Measurements from ENCODE around the gene U2SURP. TPM values are rescaled to one million over a fixed set of nuclear protein-coding genes. Genes with fewer than 3 reads are reported as not detected.

The U2SURP gene
- total and polyA plus RNA-seq, 2 donors (not counting 3 experiments of a cell fraction or from before 2014, with no cell fraction given) = 12.6 to 92.4 TPM

DNA sequence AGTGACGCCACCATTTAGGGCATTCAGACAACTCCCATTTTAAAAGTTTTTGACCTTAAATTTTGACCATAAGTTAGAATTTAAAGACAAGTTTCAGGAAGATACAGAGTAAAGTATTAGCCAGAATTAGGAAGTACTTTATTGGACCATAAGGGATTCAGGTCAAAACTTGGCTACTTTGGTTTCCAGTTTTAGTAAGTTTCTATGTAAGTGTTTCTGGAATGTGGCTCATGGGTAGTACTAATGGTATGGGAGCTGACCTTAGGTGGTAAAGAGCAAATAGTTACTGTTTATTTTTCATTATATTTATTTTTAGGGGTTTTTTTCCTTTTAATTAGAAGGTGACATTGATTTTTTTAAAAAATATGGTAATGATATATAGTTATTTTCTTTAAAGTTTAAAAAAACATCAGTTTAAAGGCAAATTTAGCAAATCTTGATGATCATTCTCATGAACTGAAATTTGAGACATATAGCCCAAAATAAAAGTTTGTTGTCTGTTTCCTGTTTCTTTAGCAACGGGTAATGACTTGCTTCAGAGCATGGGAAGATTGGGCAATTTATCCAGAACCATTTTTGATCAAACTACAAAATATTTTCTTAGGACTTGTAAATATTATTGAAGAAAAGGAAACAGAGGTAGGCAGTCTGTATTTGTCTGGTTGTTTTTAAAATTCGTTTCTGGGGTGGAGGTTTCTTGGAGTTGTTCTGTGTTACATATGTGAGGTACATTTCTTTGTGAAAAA, 34.3 kb downstream of the U2SURP start:
- H3K27me3 ChIP-seq (ENCODE audit: control insufficient read depth in 2 of 2, insufficient read depth in 2 of 2, low read length in 2 of 2) = no peaks in the 10 kb centered on the region

More for the DNA sequence above, 34.3 kb downstream of the U2SURP start:
- no TSS peak for BruUV-seq (replicated peaks)
- H3K4me3 ChIP-seq (replicated peaks in 1 of 3; ENCODE audit: insufficient read depth in 1 of 3, low read depth in 1 of 3, low read length in 3 of 3) = no peak overlapping the region
- H3K27ac ChIP-seq (ENCODE audit: insufficient read depth, low read depth, low read length) = no peak overlapping the region
- ChIA-PET POLR2A (no interaction called here), CTCF (no interaction called here)
- H3K9me1 ChIP-seq (replicated peaks; ENCODE audit: control insufficient read depth, extremely low read depth, insufficient read depth, low read length) = no peaks in the 10 kb centered on the region
- dilution Hi-C loops (cut with MboI; ENCODE audit: extremely low pct_ligation_motif_present, low sequenced_read_pairs) = no loop called here
- no peak for DNase-seq (ENCODE audit: low read depth, low spot score)
- no peaks in the 10 kb centered on the region for H3K4me1 ChIP-seq (ENCODE audit: control insufficient read depth, extremely low read depth, insufficient read depth, low read length)
- TF ChIP-seq FOS (IDR thresholded peaks at IDR 0.05; ENCODE audit: borderline replicate concordance, insufficient read depth, low read length) (no peak), POLR2AphosphoS5 (IDR thresholded peaks at IDR 0.05; ENCODE audit: insufficient read depth, low read depth, low read length) (no peak), EZH2 (IDR thresholded peaks at IDR 0.05; ENCODE audit: borderline replicate concordance, low read depth, low read length, severe bottlenecking) (no peak), MYC (IDR thresholded peaks at IDR 0.05; ENCODE audit: low read depth, low read length) (no peak)
- TF ChIP-seq, protein P1, sequence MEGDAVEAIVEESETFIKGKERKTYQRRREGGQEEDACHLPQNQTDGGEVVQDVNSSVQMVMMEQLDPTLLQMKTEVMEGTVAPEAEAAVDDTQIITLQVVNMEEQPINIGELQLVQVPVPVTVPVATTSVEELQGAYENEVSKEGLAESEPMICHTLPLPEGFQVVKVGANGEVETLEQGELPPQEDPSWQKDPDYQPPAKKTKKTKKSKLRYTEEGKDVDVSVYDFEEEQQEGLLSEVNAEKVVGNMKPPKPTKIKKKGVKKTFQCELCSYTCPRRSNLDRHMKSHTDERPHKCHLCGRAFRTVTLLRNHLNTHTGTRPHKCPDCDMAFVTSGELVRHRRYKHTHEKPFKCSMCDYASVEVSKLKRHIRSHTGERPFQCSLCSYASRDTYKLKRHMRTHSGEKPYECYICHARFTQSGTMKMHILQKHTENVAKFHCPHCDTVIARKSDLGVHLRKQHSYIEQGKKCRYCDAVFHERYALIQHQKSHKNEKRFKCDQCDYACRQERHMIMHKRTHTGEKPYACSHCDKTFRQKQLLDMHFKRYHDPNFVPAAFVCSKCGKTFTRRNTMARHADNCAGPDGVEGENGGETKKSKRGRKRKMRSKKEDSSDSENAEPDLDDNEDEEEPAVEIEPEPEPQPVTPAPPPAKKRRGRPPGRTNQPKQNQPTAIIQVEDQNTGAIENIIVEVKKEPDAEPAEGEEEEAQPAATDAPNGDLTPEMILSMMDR (IDR thresholded peaks at IDR 0.05; ENCODE audit: extremely low read depth in 1 of 2, insufficient read depth in 1 of 2, low read depth in 1 of 2, low read length in 2 of 2) = no peak
- TF ChIP-seq, protein P2, sequence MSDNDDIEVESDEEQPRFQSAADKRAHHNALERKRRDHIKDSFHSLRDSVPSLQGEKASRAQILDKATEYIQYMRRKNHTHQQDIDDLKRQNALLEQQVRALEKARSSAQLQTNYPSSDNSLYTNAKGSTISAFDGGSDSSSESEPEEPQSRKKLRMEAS (IDR thresholded peaks at IDR 0.05; ENCODE audit: insufficient read depth, insufficient read length) = no peak
- no peaks in the 10 kb centered on the region for H4K20me1 ChIP-seq (replicated peaks; ENCODE audit: control insufficient read depth, extremely low read depth, insufficient read depth, low read length)
- no peak overlapping the region for H3K9ac ChIP-seq (replicated peaks; ENCODE audit: extremely low read depth, insufficient read depth, low read length)
- H2AFZ ChIP-seq (ENCODE audit: low read depth, low read length) = no peak overlapping the region
- H3K36me3 ChIP-seq (ENCODE audit: control insufficient read depth in 2 of 2, extremely low read depth in 1 of 2, insufficient read depth in 2 of 2, low read length in 2 of 2) = peaks cover 0 to 16% of the 10 kb centered on the region in 2 experiments
- no peaks in the 10 kb centered on the region for H3K9me3 ChIP-seq (replicated peaks; ENCODE audit: control insufficient read depth, insufficient read depth, low read length)
- no peaks in the 10 kb centered on the region for H3K79me2 ChIP-seq (ENCODE audit: control insufficient read depth, insufficient read depth, low read length)
- H3K4me2 ChIP-seq (ENCODE audit: insufficient read depth, low read length) = no peak overlapping the region
- intact Hi-C loops (cut with micrococcal nuclease) = loop anchor here (5.0 kb wide), 1 partner anchor 637 kb away; no protein-coding TSS in a partner anchor
- FAIRE-seq = no peak
